H1 (cell line): ENCODE data around the gene AIG1. TPM values are rescaled to one million over a fixed set of nuclear protein-coding genes. Genes with fewer than 3 reads are reported as not detected.

Experiments used
- CBX8 ChIP-seq: fragments of 300-800, 300-1000 bp; sonication (generic); IDR thresholded peaks from 2 replicates; pipeline ENCODE4 v1.7.1; 2016; ENCODE audit warnings: low read depth, low read length, borderline replicate concordance
- CTBP2 ChIP-seq: IDR thresholded peaks from 2 replicates; pipeline ENCODE4 v1.7.0; 2011; ENCODE audit warnings: borderline replicate concordance, mild to moderate bottlenecking, moderate library complexity, mixed read lengths, low read length; ENCODE audit not compliant: insufficient read depth, insufficient read length
- E2F6 ChIP-seq: IDR thresholded peaks from 2 replicates; pipeline ENCODE4 v1.6.1; 2012; ENCODE audit warnings: inconsistent platforms
- KDM1A ChIP-seq: fragments of 200-600, 300-600 bp; sonication (generic); IDR thresholded peaks from 2 replicates; pipeline ENCODE4 v1.7.1; 2016; ENCODE audit warnings: mild to moderate bottlenecking, low read length, borderline replicate concordance
- POU5F1 ChIP-seq: IDR thresholded peaks from 2 replicates; pipeline ENCODE4 v1.6.1; 2011; ENCODE audit warnings: low read depth, mild to moderate bottlenecking, low read length, moderate library complexity
- SIRT6 ChIP-seq: IDR thresholded peaks from one replicate; pipeline ENCODE4 v1.7.1; 2012; ENCODE audit warnings: low read length, inconsistent platforms
- SUZ12 ChIP-seq: fragments of 200-600 bp; sonication (generic); IDR thresholded peaks from 2 replicates; pipeline ENCODE4 v1.6.1; 2012; ENCODE audit warnings: mild to moderate bottlenecking, inconsistent platforms, low read length, moderate library complexity, mixed read lengths
- polyA plus RNA-seq, 7 experiments: library from polyadenylated mRNA; depleted of rRNA in 3 of 7; stranded (reverse) in 5 of 7; unstranded in 2 of 7; fragments of >200 nt in 5 of 7; fragments of 200-250 nt in 2 of 7; gene quantifications; 1 replicate in 5 of 7; 2 replicates in 1 of 7; 4 replicates in 1 of 7; pipeline versions ENCODE4 v1.2.1 to v1.2.3, GENCODE V29; 2011 to 2013; ENCODE audit warnings: missing spikeins in 2 of 7, mixed read lengths in 2 of 7
- total RNA-seq: library from RNA; stranded (reverse); fragmentation: NEBNext Ultra II Directional; extraction: Animal tissue kit (Norgen Biotek cat#: 25700); gene quantifications from 2 replicates; pipeline ENCODE4 v1.2.1, GENCODE V29; 2021

AIG1 gene
- total and polyA plus RNA-seq, 2 of the 8 experiments (the other 6 are each of a cell fraction or from before 2014, with no cell fraction given) = 56.6 to 58.4 TPM

- TF ChIP-seq E2F6 (no peak), KDM1A (no peak), SUZ12 (no peak), CTBP2 (no peak), POU5F1 (no peak), SIRT6 (no peak), CBX8 (no peak)
Observed at GRCh38 chr6:143200167-143200770, 139.6 kb downstream of the AIG1 start (continued).
